Right lung (tissue), 10 donors: Measurements from ENCODE around the gene RBMY1F. TPM values are rescaled to one million over a fixed set of nuclear protein-coding genes. Genes with fewer than 3 reads are reported as not detected.
"Not testable (repeated sequence)": the region's sequence is repeated elsewhere in the genome, so short reads cannot be mapped to it uniquely, and the experiment has no call there.

Source experiments
- DNase-seq, 2 donors: peaks; one replicate each; pipeline ENCODE4 v3.0.0-alpha.2; 2013
- long read RNA-seq, 8 donors: transcript quantifications; one replicate each; lab custom pipeline, GENCODE V29; 2026
- polyA plus RNA-seq, 5 donors: library from polyadenylated mRNA; unstranded; fragments of 120-200 nt; gene quantifications; one replicate each; pipeline versions ENCODE4 v1.2.1 to v1.2.3, GENCODE V29; 2013; ENCODE audit warnings: inconsistent platforms in 1 of 5, low replicate concordance in 1 of 5; ENCODE audit not compliant: insufficient read length in 5 of 5, insufficient read depth in 1 of 5

RBMY1F gene
- not detected for polyA plus RNA-seq
- long read RNA-seq, donor 1 = 0 reads
- long read RNA-seq, donor 2 = 0 reads
- long read RNA-seq, donor 3 = 0 reads
- long read RNA-seq, donor 4 = 0 reads
- long read RNA-seq, donor 5 = 0 reads
- long read RNA-seq, donor 6 = 0 reads
- long read RNA-seq, donor 7 = 0 reads
- long read RNA-seq, donor 8 = 0 reads

GRCh38 chrY:22182823-22183222 is at the start of gene RBMY1F:
Gene RBMY1F, minus strand, starts transcription at chrY:22182923. Its CDS starts 1,954 bp downstream, at chrY:22180969.
- DNase-seq = not testable (repeated sequence)

DNA sequence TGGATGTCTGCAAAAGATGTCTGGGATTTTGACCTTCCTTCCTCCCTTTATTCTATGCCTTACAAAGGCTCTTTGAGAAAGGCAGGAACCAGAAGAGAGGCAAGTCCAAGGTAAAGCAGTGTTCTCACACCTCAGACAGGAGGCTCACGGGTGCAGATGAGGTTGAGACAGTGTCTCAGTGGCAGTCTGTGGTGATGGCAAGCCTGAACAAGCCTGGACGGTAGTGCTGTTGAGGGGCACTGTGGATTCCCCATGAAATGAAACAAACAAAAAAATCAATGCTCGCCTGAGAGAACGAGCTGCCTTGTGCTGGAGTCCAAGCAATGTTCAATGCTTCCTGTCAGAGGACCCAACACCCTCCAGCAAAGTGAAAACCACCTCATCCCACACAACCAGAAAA is 31.6 kb downstream of the RBMY1F start:
- DNase-seq = not testable (repeated sequence)

- DNase-seq = not testable (repeated sequence)
Measured at GRCh38 chrY:22141011-22141695, 41.6 kb downstream of the RBMY1F start.

DNA sequence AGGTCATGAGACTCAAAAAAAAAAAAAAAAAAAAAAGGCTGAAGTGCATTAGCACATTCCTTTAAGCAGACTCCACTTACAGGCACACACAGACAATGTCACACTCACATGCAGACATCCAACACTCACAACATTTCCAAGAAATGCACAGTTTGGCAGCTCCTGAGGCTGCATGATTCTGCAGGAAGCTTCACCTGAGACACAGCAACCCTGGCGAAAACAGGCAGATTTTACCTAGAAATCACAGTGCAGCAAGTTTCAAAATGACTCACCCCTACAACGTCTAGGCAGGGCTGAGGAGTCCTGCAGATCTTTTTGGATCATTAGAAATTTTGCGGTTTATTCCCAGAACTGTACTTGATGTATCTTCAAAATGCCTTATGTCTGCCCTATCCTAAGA is 48.0 kb downstream of the RBMY1F start:
- DNase-seq = not testable (repeated sequence)

DNA sequence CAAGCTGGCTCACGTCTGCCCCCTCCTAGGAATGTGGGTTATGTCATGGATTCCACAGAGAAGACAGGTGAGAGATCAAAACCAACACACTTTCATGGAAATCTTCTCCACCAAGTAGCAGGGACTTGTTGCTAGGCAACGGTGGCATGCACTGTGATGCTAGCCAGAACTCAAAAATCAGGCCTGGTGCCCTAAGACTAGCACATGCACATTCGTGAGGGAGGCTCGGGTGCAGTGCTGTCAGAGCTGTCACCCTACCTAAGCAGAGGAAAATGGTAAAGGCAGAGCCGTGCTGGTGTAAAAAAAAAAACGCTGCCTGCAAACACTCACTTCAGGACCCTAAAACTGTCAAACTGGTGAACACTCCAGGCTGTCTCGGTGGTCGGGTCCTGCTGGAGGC is 52.2 kb downstream of the RBMY1F start:
- DNase-seq = not testable (repeated sequence)

Other genes with a start within 250 kb of the RBMY1F start
- not detected for gene RBMY1J, start 220.5 kb upstream of the RBMY1F start, polyA plus RNA-seq